Retinal pigment epithelial cell (primary cell): ENCODE measurements around the gene LIN37.

Source experiments
- DNase-seq: peaks from one replicate; pipeline ENCODE4 v3.0.0-alpha.2; 2010; ENCODE audit warnings: low read depth
- H3K4me3 ChIP-seq: 2 replicates; pipeline ENCODE4 v1.5.1; 2011; ENCODE audit warnings: mild to moderate bottlenecking, low read length, control low read depth, moderate library complexity
- TF ChIP-seq, protein P1 (sequence below): conservative IDR thresholded peaks from 2 replicates; pipeline ENCODE4 v1.5.1; 2011; ENCODE audit warnings: low read depth, low read length, control low read depth, inconsistent platforms

The LIN37 gene

DNA sequence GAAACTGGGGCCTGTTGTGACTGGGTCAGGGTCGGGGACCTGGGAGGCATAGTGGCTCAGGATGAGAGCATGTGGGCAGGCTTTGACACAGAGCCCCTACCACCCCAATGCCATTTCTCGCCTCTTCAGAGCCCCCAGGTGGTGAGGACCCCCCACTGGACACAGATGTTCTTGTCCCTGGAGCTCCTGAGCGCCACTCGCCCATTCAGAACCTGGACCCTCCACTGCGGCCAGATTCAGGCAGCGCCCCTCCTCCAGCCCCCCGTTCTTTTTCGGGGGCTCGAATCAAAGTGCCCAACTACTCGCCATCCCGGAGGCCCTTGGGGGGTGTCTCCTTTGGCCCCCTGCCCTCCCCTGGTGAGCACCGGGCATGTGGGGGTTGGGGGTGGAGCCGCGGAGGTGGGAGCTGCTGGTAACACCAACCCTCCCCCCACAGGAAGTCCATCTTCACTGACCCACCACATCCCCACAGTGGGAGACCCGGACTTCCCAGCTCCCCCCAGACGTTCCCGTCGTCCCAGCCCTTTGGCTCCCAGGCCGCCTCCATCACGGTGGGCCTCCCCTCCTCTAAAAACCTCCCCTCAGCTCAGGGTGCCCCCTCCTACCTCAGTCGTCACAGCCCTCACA lies 16.5 kb upstream of the LIN37 start:
- DNase-seq = no peak
- H3K4me3 ChIP-seq = no peak overlapping the region
- TF ChIP-seq, protein P1, sequence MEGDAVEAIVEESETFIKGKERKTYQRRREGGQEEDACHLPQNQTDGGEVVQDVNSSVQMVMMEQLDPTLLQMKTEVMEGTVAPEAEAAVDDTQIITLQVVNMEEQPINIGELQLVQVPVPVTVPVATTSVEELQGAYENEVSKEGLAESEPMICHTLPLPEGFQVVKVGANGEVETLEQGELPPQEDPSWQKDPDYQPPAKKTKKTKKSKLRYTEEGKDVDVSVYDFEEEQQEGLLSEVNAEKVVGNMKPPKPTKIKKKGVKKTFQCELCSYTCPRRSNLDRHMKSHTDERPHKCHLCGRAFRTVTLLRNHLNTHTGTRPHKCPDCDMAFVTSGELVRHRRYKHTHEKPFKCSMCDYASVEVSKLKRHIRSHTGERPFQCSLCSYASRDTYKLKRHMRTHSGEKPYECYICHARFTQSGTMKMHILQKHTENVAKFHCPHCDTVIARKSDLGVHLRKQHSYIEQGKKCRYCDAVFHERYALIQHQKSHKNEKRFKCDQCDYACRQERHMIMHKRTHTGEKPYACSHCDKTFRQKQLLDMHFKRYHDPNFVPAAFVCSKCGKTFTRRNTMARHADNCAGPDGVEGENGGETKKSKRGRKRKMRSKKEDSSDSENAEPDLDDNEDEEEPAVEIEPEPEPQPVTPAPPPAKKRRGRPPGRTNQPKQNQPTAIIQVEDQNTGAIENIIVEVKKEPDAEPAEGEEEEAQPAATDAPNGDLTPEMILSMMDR = no peak

DNA sequence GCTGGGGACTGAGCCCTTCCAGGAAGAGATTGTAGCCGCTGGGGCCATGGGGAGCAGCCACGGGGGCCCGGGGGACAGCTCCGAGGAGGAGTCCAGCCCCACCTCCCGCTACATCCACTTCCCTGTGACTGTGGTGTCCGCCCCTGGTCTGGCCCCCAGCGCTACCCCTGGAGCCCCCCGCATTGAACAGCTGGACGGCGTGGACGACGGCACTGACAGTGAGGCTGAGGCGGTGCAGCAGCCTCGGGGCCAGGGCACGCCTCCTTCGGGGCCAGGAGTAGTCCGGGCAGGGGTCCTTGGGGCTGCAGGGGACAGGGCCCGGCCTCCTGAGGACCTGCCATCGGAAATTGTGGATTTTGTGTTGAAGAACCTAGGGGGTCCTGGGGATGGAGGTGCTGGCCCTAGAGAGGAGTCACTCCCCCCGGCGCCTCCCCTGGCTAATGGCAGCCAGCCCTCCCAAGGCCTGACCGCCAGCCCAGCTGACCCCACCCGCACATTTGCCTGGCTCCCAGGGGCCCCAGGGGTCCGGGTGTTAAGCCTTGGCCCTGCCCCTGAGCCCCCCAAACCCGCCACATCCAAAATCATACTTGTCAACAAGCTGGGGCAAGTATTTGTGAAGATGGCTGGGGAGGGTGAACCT lies 15.7 kb upstream of the LIN37 start:
- TF ChIP-seq, protein P1 = no peak
- no peak for DNase-seq
- no peak overlapping the region for H3K4me3 ChIP-seq

DNA sequence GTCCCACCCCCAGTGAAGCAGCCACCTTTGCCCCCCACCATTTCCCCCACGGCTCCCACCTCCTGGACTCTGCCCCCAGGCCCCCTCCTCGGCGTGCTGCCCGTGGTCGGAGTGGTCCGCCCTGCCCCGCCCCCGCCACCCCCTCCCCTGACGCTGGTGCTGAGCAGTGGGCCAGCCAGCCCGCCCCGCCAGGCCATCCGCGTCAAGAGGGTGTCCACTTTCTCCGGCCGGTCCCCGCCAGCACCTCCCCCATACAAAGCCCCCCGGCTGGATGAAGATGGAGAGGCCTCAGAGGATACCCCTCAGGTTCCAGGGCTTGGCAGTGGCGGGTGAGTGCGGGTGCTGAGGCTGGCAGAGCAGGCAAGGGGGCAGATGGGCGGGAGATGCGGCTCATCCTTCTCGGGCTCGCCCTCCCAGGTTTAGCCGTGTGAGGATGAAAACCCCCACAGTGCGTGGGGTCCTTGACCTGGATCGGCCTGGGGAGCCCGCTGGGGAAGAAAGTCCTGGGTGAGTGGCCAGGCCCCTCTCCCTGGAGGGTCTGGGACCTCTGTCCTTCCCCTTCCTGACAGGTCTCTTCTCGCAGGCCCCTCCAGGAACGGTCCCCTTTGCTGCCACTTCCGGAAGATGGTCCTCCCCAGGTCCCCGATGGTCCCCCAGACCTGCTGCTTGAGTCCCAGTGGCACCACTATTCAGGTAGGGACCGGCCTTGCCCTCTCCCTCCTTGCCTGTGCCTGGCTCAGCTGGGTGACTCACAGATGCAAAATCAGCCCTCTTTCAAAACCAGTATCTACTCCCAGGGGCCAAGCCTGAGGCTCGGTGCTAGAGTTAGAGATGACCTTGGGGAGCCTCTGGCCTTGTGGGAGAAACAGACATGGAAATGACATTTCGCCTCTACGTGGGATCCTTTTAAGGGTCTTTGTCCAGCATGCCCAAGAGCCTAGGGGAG lies 14.9 kb upstream of the LIN37 start:
- no peak for DNase-seq
- no peak overlapping the region for H3K4me3 ChIP-seq
- TF ChIP-seq, protein P1 = no peak

DNA sequence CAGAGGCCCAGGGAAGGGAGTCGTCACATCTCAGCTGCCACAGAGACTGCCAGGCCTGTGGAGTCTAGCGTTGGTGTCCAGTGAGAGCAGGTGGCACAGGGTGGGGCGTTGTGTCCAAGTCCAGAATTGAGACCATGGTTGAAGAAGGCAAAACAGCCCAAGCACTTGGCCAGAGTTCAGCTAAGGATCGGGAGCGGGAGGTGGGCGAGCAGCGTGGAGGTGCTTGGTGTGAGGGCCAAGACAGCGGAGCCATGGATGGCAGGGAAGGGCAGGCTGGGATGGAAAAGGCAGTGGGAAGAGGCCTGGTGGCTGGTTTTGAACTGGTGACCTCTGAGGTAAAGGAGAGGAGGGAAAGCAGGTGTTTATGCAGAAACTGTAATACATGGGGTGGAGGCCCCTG lies 14.1 kb upstream of the LIN37 start:
- TF ChIP-seq, protein P1 = no peak
- no peak overlapping the region for H3K4me3 ChIP-seq
- no peak for DNase-seq

DNA sequence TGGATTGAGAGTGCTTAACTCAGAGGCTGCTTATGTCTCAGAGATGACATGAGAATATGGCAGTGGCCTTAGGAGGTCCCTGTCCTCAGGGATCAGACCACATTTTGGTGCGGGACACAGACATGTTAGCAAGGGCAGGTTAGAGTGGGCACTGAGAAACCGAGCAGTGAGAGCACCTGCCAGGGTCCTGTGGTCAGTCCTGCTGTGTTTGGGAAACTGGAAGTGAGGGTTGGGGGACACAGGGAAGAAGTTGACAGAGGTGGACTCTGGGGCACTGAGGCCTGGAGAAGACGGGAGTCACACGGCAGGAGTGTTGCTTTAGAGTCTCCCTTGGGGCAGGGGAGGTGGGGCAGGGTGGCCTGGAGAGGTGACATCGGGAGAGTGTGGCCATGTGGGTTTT lies 13.5 kb upstream of the LIN37 start:
- DNase-seq = no peak
- TF ChIP-seq, protein P1 = no peak
- H3K4me3 ChIP-seq = no peak overlapping the region

DNA sequence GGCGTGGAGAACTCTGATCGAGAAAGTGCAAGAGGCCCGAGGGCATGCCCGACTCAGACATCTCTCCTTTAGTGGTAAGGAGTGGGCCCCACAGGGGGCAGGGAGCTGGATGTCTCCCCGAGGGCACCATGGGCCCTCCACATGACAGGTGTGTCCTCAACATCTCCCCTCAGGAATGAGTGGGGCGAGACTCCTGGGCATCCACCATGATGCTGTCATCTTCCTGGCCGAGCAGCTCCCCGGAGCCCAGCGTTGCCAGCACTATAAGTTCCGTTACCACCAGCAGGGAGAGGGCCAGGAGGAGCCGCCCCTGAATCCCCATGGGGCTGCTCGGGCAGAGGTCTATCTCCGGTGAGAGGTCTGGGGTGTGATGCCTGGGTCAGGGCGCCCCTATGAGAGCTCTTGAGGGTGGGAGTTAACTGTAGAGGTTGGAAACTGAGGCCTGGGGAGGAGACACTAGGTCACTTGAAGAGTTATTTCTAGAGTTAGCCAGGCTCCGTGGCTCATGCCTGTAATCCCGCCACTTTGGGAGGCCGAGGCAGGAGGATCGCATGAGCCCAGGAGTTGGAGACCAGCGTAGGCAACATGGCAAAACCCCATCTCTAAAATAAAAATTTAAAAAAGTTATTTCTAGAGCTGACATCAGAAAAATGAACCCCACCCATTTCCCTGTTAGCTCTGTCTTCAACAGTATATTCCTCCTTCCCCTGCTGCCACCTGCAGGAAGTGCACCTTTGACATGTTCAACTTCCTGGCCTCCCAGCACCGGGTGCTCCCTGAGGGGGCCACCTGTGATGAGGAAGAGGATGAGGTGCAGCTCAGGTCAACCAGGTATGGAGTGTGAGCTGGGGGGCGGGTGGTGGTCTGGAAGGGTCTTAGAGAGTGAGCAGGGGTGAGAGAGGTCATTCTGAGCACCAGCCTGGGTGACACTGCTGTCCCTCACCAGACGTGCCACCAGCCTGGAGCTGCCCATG lies 11.2 kb upstream of the LIN37 start:
- DNase-seq = no peak
- TF ChIP-seq, protein P1 = no peak
- H3K4me3 ChIP-seq = no peak overlapping the region
